HCT116 (cell line): ENCODE measurements around the gene SRCIN1. TPM values are rescaled to one million over a fixed set of nuclear protein-coding genes. Genes with fewer than 3 reads are reported as not detected.

Experiments used
- ATAC-seq: fragments of 200-7000 bp; cut with Tn5 transposase; 2 replicates; pipeline ENCODE4 v1.9.1; 2020; ENCODE audit warnings: mild to moderate bottlenecking, moderate library complexity
- BruUV-seq: library from RNA; stranded (reverse); fragments of 400-500 nt; replicated peaks from 2 replicates; lab custom pipeline; 2021; lab: Mats Ljungman, UMichigan
- CTCF ChIA-PET: fragments of 300-600 bp; sonication (Branson Sonifier 250); formaldehyde crosslinking; loops from one replicate; lab custom pipeline; 2021; ENCODE audit warnings: antibody characterized with exemption; lab: Charles Lee
- POLR2A ChIA-PET: fragments of 300-600, 350-600 bp; sonication (Branson Sonifier 250); formaldehyde crosslinking; loops from one replicate; lab custom pipeline; 2021; ENCODE audit warnings: antibody characterized with exemption; lab: Charles Lee
- RAD21 ChIA-PET, 2 experiments: fragments of 300-600 bp; sonication (Branson Sonifier 250); formaldehyde crosslinking; loops; one replicate each; lab custom pipeline; 2023; ENCODE audit warnings: low total read pairs in 2 of 2; ENCODE audit not compliant: uncharacterized antibody in 2 of 2, unreplicated experiment in 2 of 2, low non-redundant PET in 1 of 2; lab: Charles Lee
- DNase-seq: peaks from one replicate; pipeline ENCODE4 v3.0.0-alpha.2; 2010; ENCODE audit warnings: low read depth, low spot score
- H2AFZ ChIP-seq: fragments of 200-600 bp; shearing (Covaris generic), sonication (generic); 2 replicates; pipeline ENCODE4 v1.6.1; 2017; ENCODE audit warnings: low read depth, mixed run types, mixed read lengths, antibody characterized with exemption, low read length; ENCODE audit not compliant: poor library complexity, severe bottlenecking
- H3K27ac ChIP-seq: 2 replicates; pipeline ENCODE4 v1.5.1; 2012; ENCODE audit warnings: low read depth, low read length
- H3K27me3 ChIP-seq: fragments of 200-600 bp; sonication (generic); 2 replicates; pipeline ENCODE4 v1.6.1; 2016; ENCODE audit warnings: mixed run types, low read length, mixed read lengths; ENCODE audit not compliant: insufficient read depth
- H3K36me3 ChIP-seq, 2 experiments: fragments of 200-500 bp in 1 of 2; fragments of 200-600 bp in 1 of 2; sonication (Bioruptor generic) in 1 of 2; sonication (generic) in 1 of 2; 2 replicates each; pipeline versions ENCODE4 v1.5.1 to v1.6.1; 2014 to 2016; ENCODE audit warnings: low read length in 2 of 2, inconsistent platforms in 1 of 2, mixed read lengths in 1 of 2, mixed run types in 1 of 2; ENCODE audit not compliant: insufficient read depth in 2 of 2, control insufficient read depth in 1 of 2
- H3K4me1 ChIP-seq, 2 experiments: fragments of 200-600 bp in 1 of 2; sonication (generic) in 1 of 2; 2 replicates each; pipeline versions ENCODE4 v1.5.1 to v1.6.1; 2012 to 2017; ENCODE audit warnings: low read length in 2 of 2, inconsistent platforms in 1 of 2, mild to moderate bottlenecking in 1 of 2, mixed read lengths in 1 of 2, mixed run types in 1 of 2, moderate library complexity in 1 of 2; ENCODE audit not compliant: insufficient read depth in 2 of 2, control insufficient read depth in 1 of 2
- H3K4me2 ChIP-seq: fragments of 200-600 bp; sonication (generic); 2 replicates; pipeline ENCODE4 v1.6.1; 2017; ENCODE audit warnings: mixed run types, low read length, mixed read lengths
- H3K4me3 ChIP-seq, 2 experiments: fragments of 200-600 bp in 1 of 2; sonication (generic) in 1 of 2; replicated peaks in 1 of 2; 2 replicates each; pipeline ENCODE4 v1.5.1; 2011 to 2016; ENCODE audit warnings: low read length in 2 of 2, control low read depth in 1 of 2, low read depth in 1 of 2, mild to moderate bottlenecking in 1 of 2, mixed read lengths in 1 of 2, mixed run types in 1 of 2
- H3K79me2 ChIP-seq: fragments of 200-600 bp; sonication (generic); 2 replicates; pipeline ENCODE4 v1.6.1; 2017; ENCODE audit warnings: mild to moderate bottlenecking, mixed run types, low read length, moderate library complexity, mixed read lengths; ENCODE audit not compliant: insufficient read depth
- H3K9ac ChIP-seq: fragments of 200-600 bp; sonication (generic); 2 replicates; pipeline ENCODE4 v1.6.1; 2016; ENCODE audit warnings: low read length, mixed read lengths
- H3K9me2 ChIP-seq: fragments of 200-600 bp; sonication (generic), shearing (Covaris generic); 2 replicates; pipeline ENCODE4 v1.6.1; 2017; ENCODE audit warnings: mixed run types, mild to moderate bottlenecking, moderate library complexity; ENCODE audit not compliant: insufficient read depth
- H3K9me3 ChIP-seq, 2 experiments: fragments of 200-500 bp in 1 of 2; fragments of 200-600 bp in 1 of 2; sonication (Bioruptor generic) in 1 of 2; sonication (generic) in 1 of 2; 2 replicates each; pipeline ENCODE4 v1.6.1; 2014 to 2017; ENCODE audit warnings: low read length in 2 of 2, mixed read lengths in 2 of 2, inconsistent platforms in 1 of 2, low read depth in 1 of 2, mild to moderate bottlenecking in 1 of 2, mixed run types in 1 of 2, moderate library complexity in 1 of 2; ENCODE audit not compliant: control insufficient read depth in 1 of 2, insufficient read depth in 1 of 2
- H4K20me1 ChIP-seq: fragments of 200-600 bp; sonication (generic), shearing (Covaris generic); 2 replicates; pipeline ENCODE4 v1.6.1; 2017; ENCODE audit warnings: mixed run types, mild to moderate bottlenecking, moderate library complexity; ENCODE audit not compliant: insufficient read depth
- EZH2 ChIP-seq: fragments of 200-600 bp; sonication (generic); IDR thresholded peaks from 2 replicates; pipeline ENCODE4 v1.6.1; 2017; ENCODE audit warnings: antibody characterized with exemption, mixed run types
- FOSL1 ChIP-seq: IDR thresholded peaks from 2 replicates; pipeline ENCODE4 v1.6.1; 2012; ENCODE audit warnings: low read depth
- intact Hi-C: fragments of 100-400 bp; cut with micrococcal nuclease; formaldehyde crosslinking; loops from 2 replicates; pipeline ENCODE4 v1.10.0; 2022
- total RNA-seq: library from RNA; stranded (reverse); gene quantifications from one replicate; pipeline ENCODE4 v1.2.1, GENCODE V29; 2021; ENCODE audit not compliant: unreplicated experiment
- TF ChIP-seq, protein P1 (sequence below): IDR thresholded peaks from 2 replicates; pipeline ENCODE4 v1.6.1; 2012; ENCODE audit warnings: low read depth
- TF ChIP-seq, protein P2 (sequence below): IDR thresholded peaks from 2 replicates; pipeline ENCODE4 v1.6.1; 2012

The SRCIN1 gene
- total RNA-seq, 1 experiment from 2014 or later: 10.5 TPM

DNA sequence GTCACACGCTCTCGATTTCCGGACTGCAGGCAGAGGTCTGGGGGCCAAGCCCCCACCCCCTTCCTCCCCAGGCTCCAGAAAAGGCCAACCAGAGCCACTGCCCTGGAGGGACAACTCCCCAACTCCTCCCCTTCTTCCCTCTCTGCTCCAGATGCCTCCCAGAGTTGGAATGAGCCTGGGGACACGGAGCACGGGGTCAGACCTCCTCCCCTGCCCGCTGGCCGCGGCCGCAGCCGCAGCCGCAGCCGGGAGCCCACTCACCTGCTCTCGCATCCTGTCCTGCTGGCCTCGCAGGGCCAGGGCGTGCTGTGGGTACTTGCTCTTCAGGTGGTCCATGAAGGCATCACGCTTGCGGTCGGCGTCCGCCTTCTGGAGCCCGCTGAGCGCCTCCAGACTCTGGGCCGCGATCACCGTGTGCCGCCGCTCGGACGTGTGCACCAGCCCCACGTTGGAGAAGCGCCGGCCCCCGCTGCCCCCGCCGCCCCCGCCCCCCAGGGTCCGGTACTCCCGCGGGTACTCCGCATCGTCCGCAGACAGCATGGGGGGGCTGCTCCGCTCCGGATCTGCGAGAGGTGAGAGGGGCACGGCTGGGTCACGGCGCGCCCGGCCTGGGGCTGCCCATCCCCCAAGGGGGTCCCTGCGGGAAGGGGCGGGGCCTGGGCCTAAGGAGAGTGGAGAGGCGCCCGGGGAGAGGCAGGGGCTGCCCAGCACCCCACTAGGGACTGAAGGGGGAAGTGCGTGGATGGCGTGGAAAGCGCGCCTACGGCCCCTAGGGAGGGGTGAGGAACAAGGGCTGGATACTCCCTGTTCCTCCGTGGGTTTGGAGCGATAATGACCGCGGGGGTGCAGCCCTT is 27.3 kb downstream of the SRCIN1 start:
- no peak for ATAC-seq
- intact Hi-C loops: no loop called here

More for the DNA sequence above, 27.3 kb downstream of the SRCIN1 start:
- H3K27ac ChIP-seq: no peak overlapping the region
- no peak overlapping the region for H3K4me3 ChIP-seq
- H3K9me3 ChIP-seq: no peaks in the 10 kb centered on the region
- ChIA-PET CTCF (no interaction called here), RAD21 (interaction anchor here in 1 of 2 experiments (1.2 kb wide), 1 partner anchor 20 kb away, joined by 3 read pairs; no protein-coding TSS in a partner anchor), POLR2A (no interaction called here)
- H4K20me1 ChIP-seq: no peaks in the 10 kb centered on the region
- peaks cover 17 to 36% of the 10 kb centered on the region in 2 experiments for H3K4me1 ChIP-seq
- TF ChIP-seq EZH2 (no peak), FOSL1 (no peak)
- TF ChIP-seq, protein P1, sequence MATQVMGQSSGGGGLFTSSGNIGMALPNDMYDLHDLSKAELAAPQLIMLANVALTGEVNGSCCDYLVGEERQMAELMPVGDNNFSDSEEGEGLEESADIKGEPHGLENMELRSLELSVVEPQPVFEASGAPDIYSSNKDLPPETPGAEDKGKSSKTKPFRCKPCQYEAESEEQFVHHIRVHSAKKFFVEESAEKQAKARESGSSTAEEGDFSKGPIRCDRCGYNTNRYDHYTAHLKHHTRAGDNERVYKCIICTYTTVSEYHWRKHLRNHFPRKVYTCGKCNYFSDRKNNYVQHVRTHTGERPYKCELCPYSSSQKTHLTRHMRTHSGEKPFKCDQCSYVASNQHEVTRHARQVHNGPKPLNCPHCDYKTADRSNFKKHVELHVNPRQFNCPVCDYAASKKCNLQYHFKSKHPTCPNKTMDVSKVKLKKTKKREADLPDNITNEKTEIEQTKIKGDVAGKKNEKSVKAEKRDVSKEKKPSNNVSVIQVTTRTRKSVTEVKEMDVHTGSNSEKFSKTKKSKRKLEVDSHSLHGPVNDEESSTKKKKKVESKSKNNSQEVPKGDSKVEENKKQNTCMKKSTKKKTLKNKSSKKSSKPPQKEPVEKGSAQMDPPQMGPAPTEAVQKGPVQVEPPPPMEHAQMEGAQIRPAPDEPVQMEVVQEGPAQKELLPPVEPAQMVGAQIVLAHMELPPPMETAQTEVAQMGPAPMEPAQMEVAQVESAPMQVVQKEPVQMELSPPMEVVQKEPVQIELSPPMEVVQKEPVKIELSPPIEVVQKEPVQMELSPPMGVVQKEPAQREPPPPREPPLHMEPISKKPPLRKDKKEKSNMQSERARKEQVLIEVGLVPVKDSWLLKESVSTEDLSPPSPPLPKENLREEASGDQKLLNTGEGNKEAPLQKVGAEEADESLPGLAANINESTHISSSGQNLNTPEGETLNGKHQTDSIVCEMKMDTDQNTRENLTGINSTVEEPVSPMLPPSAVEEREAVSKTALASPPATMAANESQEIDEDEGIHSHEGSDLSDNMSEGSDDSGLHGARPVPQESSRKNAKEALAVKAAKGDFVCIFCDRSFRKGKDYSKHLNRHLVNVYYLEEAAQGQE: no peak
- TF ChIP-seq, protein P2, sequence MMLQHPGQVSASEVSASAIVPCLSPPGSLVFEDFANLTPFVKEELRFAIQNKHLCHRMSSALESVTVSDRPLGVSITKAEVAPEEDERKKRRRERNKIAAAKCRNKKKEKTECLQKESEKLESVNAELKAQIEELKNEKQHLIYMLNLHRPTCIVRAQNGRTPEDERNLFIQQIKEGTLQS: no peak
- no peak overlapping the region for H3K4me2 ChIP-seq
- no TSS peak for BruUV-seq
- H2AFZ ChIP-seq: no peak overlapping the region
- no peaks in the 10 kb centered on the region for H3K36me3 ChIP-seq
- H3K9me2 ChIP-seq: no peaks in the 10 kb centered on the region
- no peak overlapping the region for H3K9ac ChIP-seq
- H3K27me3 ChIP-seq: no peaks in the 10 kb centered on the region
- H3K79me2 ChIP-seq: no peaks in the 10 kb centered on the region
- DNase-seq: no peak
